Stimulated activated effector memory CD8-positive, alpha-beta T cell treated with anti-CD3 and anti-CD28 coated beads, Interleukin-12 subunit alpha, Interleukin-12 subunit beta, amount 100 ng/mL, for 72 hours (primary cell): ENCODE data around the gene SRGAP1.

ENCODE experiments used
- ATAC-seq: fragments of 150-1000 bp; cut with Tn5 transposase; 2 replicates; pipeline ENCODE4 v1.10.0; 2021
- DNase-seq, 2 donors: peaks; one replicate each; pipeline ENCODE4 v3.0.0; 2021 to 2022; ENCODE audit warnings: low spot score in 2 of 2
- H3K27ac Mint-ChIP-seq: one replicate; pipeline ENCODE4 v1.8.0; 2022; ENCODE audit warnings: mild to moderate bottlenecking, mixed read lengths
- H3K36me3 Mint-ChIP-seq: one replicate; pipeline ENCODE4 v1.8.0; 2022; ENCODE audit warnings: mild to moderate bottlenecking, mixed read lengths
- H3K4me1 Mint-ChIP-seq: one replicate; pipeline ENCODE4 v1.8.0; 2022; ENCODE audit warnings: mixed read lengths
- H3K4me3 Mint-ChIP-seq: one replicate; pipeline ENCODE4 v1.8.0; 2022; ENCODE audit warnings: mild to moderate bottlenecking, mixed read lengths
- H3K9me3 Mint-ChIP-seq: one replicate; pipeline ENCODE4 v1.8.0; 2022; ENCODE audit warnings: mixed read lengths

The SRGAP1 gene

DNA sequence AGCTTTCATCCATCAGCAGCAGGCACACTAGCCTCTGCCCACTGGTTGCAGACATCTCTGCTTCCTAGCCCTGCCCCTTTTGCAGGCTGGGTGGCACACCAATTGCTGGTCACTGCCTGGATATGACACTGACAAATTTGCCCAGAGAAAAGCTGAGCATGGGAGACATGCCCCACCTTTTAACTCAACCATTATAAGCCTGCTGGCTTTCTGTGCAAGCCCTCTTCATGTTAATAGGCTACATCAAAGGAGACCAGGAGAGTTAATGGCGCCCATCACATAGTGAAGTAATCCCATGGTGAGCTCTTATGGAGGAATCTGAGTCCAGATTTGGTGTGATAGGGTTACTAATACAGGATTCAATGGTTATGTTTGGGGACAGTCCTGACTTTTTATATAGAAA lies 238.4 kb downstream of the SRGAP1 start:
- Mint-ChIP-seq H3K4me3 (no peak overlapping the region), H3K9me3 (no peaks in the 10 kb centered on the region), H3K4me1 (no peaks in the 10 kb centered on the region), H3K36me3 (no peaks in the 10 kb centered on the region), H3K27ac (no peak overlapping the region)
- DNase-seq (no peak), ATAC-seq (peak; percentile 21)

GRCh38 chr12:64083285-64084210 lies 239.0 kb downstream of the SRGAP1 start:
- H3K4me1 Mint-ChIP-seq, result no peaks in the 10 kb centered on the region
- no peaks in the 10 kb centered on the region for H3K9me3 Mint-ChIP-seq
- H3K4me3 Mint-ChIP-seq, result no peak overlapping the region
- H3K27ac Mint-ChIP-seq, result no peak overlapping the region
- DNase-seq (no peak), ATAC-seq (no peak)
- H3K36me3 Mint-ChIP-seq, result no peaks in the 10 kb centered on the region

DNA sequence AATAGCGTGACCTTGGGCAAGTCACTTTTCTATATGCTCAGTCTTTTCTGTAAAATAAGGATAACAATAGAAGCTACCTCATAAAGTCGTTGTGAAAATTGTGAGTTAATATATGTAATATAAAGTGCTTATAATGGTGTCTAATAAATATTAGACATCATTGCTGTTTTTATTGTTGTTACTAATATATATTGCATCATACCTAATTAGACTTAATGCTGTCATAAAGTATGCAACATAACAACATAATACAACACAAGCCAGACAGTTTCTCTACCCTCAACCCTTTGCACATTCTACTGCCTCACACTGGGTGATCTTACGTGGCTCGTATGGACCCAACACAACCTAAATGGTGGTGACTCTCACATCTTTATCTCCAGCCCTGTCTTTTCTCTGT lies 240.7 kb downstream of the SRGAP1 start:
- no peak for ATAC-seq
- H3K9me3 Mint-ChIP-seq, result no peaks in the 10 kb centered on the region
- DNase-seq, result no peak
- no peak overlapping the region for H3K4me3 Mint-ChIP-seq
- no peak overlapping the region for H3K27ac Mint-ChIP-seq
- no peaks in the 10 kb centered on the region for H3K36me3 Mint-ChIP-seq
- no peaks in the 10 kb centered on the region for H3K4me1 Mint-ChIP-seq

- ATAC-seq (no peak), DNase-seq (no peak)
- Mint-ChIP-seq H3K4me1 (no peaks in the 10 kb centered on the region), H3K4me3 (no peak overlapping the region), H3K9me3 (no peaks in the 10 kb centered on the region), H3K27ac (no peak overlapping the region), H3K36me3 (no peaks in the 10 kb centered on the region)
Measured at GRCh38 chr12:64085996-64086395, 241.5 kb downstream of the SRGAP1 start.

- no peak overlapping the region for H3K27ac Mint-ChIP-seq
- no peak for DNase-seq
- no peaks in the 10 kb centered on the region for H3K4me1 Mint-ChIP-seq
- no peak overlapping the region for H3K4me3 Mint-ChIP-seq
- H3K9me3 Mint-ChIP-seq, result no peaks in the 10 kb centered on the region
- no peaks in the 10 kb centered on the region for H3K36me3 Mint-ChIP-seq
- ATAC-seq, result no peak
Measured at GRCh38 chr12:64086946-64087345, 242.4 kb downstream of the SRGAP1 start.

DNA sequence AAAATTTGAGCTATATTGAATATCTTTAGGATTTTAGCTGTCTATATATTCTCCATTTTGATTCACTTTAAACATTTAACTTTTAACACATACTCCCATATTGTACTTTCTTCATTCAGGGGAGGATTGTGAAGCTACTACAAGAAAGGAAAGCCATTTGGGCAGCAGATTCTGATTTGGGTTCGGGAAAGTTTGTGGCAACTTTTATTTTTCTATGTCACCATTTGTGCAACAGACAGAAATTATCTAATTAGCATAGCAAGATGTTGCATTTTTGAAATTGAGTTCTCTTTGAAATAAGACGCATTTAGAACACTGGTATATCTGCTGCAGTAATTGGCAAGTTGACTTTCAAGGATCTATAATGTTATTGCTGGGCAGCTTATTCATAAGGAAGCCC lies 243.3 kb downstream of the SRGAP1 start:
- Mint-ChIP-seq H3K9me3 (no peaks in the 10 kb centered on the region), H3K36me3 (no peaks in the 10 kb centered on the region), H3K4me1 (no peaks in the 10 kb centered on the region), H3K4me3 (no peak overlapping the region), H3K27ac (no peak overlapping the region)
- no peak for ATAC-seq
- no peak for DNase-seq

- Mint-ChIP-seq H3K27ac (peak overlapping the region; percentile 61), H3K9me3 (no peaks in the 10 kb centered on the region), H3K4me3 (no peak overlapping the region), H3K4me1 (no peaks in the 10 kb centered on the region), H3K36me3 (no peaks in the 10 kb centered on the region)
- no peak for ATAC-seq
- DNase-seq, result no peak
Measured at GRCh38 chr12:64088431-64089349, 244.2 kb downstream of the SRGAP1 start.

GRCh38 chr12:64090047-64090446 lies 245.5 kb downstream of the SRGAP1 start:
- Mint-ChIP-seq H3K9me3 (no peaks in the 10 kb centered on the region), H3K4me1 (no peaks in the 10 kb centered on the region)
- no peak for DNase-seq

DNA sequence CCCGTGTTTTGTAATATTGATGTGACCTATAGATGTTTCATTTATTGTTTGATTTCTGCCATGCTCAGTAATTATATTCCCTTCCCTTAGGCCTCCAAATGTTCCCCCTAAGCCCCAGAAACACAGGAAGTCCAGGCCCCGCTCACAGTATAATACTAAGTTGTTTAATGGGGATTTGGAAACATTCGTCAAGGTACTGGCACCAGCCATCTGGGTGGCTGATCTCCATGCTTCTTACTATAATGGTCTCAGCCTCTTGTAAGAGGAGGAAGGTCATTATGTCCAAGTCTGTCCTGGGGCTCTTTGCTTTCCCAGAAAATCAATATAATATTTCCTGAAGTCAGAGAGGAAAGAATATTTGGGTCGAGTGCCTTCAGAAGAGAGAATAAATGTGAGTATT lies 246.7 kb downstream of the SRGAP1 start:
- no peak for ATAC-seq
- Mint-ChIP-seq H3K27ac (no peak overlapping the region), H3K36me3 (no peaks in the 10 kb centered on the region), H3K4me1 (no peaks in the 10 kb centered on the region), H3K4me3 (no peak overlapping the region), H3K9me3 (no peaks in the 10 kb centered on the region)
- DNase-seq, result no peak

More at GRCh38 chr12:64090047-64090446, 245.5 kb downstream of the SRGAP1 start:
- H3K4me3 Mint-ChIP-seq, result no peak overlapping the region
- H3K27ac Mint-ChIP-seq, result no peak overlapping the region
- ATAC-seq, result peak; percentile 13
- no peaks in the 10 kb centered on the region for H3K36me3 Mint-ChIP-seq

DNA sequence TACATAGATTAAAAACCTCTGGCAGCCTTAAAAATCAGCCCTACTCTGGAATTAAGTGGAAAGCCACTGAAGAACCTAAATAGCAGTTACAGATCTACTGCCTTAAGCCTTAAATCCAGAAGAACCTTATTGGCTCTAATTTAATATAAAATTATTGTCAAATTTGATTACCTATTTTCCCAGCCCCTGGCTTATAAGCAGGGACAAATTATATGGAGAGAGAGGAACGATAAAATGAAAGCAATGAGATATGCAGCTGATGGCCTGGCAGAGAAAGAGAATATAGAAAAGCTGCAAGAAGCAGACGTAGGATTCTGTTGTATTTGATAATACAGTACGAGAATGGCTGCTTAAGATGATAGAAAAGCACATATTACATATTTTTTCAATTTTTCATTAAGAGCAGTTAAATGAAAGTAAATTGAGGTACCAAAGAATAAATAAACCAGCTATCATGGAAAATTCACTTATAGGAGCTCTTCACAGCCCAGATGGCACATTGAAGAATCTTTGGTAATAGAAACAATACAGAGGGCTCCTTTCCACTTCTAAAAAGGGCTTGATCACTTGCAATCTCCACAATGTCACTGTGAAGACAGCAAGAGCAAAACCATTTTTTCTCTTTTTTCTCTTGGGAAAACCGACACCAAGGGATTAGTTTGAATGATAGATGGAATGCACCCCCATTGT lies 248.2 kb downstream of the SRGAP1 start:
- no peaks in the 10 kb centered on the region for H3K4me1 Mint-ChIP-seq
- no peaks in the 10 kb centered on the region for H3K36me3 Mint-ChIP-seq
- no peaks in the 10 kb centered on the region for H3K9me3 Mint-ChIP-seq
- DNase-seq (no peak), ATAC-seq (no peak)
- H3K4me3 Mint-ChIP-seq, result no peak overlapping the region
- no peak overlapping the region for H3K27ac Mint-ChIP-seq

DNA sequence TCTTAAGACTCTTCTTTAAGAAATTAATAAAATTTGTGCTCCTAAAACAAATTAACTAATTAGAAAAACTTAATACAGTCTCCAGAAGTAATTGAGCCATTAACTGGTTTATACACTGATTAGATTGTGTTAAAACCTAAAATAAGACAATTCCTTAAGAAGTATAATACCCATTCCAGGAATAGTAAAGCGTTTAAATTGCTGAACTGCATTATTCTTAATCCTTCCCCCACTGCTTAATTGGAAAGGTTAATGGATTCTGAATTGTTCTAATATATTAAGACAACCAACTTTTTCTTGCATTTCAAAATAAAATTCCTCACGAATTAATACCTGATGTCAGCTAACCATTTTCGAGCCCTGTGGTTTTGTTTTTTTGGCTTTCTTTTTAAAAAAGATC lies 249.2 kb downstream of the SRGAP1 start:
- no peaks in the 10 kb centered on the region for H3K9me3 Mint-ChIP-seq
- no peak overlapping the region for H3K4me3 Mint-ChIP-seq
- no peaks in the 10 kb centered on the region for H3K36me3 Mint-ChIP-seq
- DNase-seq, result no peak
- no peaks in the 10 kb centered on the region for H3K4me1 Mint-ChIP-seq
- ATAC-seq, result no peak
- H3K27ac Mint-ChIP-seq, result no peak overlapping the region

DNA sequence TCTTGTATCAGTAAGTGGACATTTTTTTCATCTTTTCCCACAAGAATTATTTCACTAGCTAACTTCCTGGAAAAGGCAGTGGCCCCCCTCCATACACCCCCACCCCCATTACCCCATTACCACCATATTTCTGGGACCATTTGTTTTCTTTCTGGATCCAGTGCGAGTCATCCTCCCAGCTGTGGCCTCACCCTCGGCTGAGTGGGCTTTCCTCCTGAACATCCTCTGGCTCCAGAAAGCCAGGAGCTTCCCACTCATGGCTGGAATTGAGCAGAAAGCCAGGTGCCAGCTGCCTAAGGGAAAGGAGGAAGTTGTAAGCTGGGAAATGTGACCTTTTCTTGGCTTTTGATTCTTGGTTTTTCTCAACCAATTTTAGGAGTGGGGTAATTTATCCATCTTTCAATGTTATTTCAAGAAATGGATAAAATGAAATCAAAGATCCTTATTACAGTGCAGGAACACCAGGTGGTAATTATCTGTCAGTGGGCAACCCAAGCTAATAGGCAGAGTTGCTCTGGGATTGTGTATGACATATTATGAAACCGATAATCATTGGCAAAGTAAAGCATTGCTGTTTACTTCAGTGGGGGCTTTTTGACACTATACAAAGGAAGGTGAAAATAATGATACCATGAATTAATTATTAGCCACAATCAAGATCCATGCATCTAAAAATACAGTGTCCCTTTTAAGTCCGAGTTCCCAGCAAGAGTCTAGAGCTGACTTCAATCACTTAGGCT lies 253.0 kb downstream of the SRGAP1 start:
- DNase-seq (no peak), ATAC-seq (no peak)
- Mint-ChIP-seq H3K36me3 (no peaks in the 10 kb centered on the region), H3K4me1 (no peaks in the 10 kb centered on the region), H3K4me3 (no peak overlapping the region), H3K27ac (no peak overlapping the region), H3K9me3 (no peaks in the 10 kb centered on the region)

DNA sequence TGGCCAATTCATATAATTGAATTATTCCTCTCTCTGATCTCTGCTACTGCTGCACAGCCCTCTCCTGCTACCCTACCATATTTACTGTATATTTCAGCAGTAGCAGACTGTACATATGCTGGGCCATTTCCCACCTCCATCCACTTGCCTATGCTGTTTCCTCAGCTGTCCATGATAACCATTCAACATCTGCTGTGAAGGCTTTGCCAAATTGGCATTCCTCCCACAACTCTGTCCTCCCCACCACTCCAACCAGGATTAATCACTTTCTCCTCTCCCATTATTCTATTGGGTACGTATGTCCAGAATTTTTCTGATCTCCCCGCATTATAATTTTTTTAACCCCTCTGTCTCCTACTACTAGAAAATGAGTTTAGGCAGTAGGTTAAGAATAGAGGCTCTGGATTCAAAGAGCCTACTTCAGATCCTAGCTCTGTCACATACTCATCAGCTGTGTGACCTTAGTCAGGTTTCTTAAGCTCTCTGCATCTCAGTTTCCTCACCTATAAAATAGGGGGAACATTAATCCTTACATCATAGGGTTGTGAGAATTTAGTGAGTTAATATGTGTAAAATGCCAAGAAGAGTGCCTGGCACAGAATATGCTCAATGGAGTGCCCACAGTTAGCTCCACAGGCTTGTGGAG lies 254.3 kb downstream of the SRGAP1 start:
- H3K9me3 Mint-ChIP-seq, result no peaks in the 10 kb centered on the region
- H3K4me1 Mint-ChIP-seq, result no peaks in the 10 kb centered on the region
- H3K27ac Mint-ChIP-seq, result no peak overlapping the region
- no peaks in the 10 kb centered on the region for H3K36me3 Mint-ChIP-seq
- DNase-seq, result no peak
- H3K4me3 Mint-ChIP-seq, result no peak overlapping the region
- ATAC-seq, result no peak

- DNase-seq, result no peak
Measured at GRCh38 chr12:64099397-64099796, 254.9 kb downstream of the SRGAP1 start.

More at GRCh38 chr12:64099397-64099796, 254.9 kb downstream of the SRGAP1 start:
- no peaks in the 10 kb centered on the region for H3K4me1 Mint-ChIP-seq
- no peak overlapping the region for H3K27ac Mint-ChIP-seq
- no peaks in the 10 kb centered on the region for H3K36me3 Mint-ChIP-seq
- ATAC-seq, result no peak
- H3K4me3 Mint-ChIP-seq, result no peak overlapping the region
- no peaks in the 10 kb centered on the region for H3K9me3 Mint-ChIP-seq
